NCI-H1048 (cell line): Measurements from ENCODE around the gene FA2H.
"Not testable (repeated sequence)": the region's sequence is repeated elsewhere in the genome, so short reads cannot be mapped to it uniquely, and the experiment has no call there.

Experiments
- DNase-seq: peaks from one replicate; lab custom pipeline; 2025; lab: John Stamatoyannopoulos, UW

FA2H gene

GRCh38 chr16:74774223-74775139, at the start of gene FA2H:
FA2H (minus strand) TSS chr16:74774820; CDS start chr16:74774755, 65 bp downstream.
- DNase-seq: peak; percentile 56

GRCh38 chr16:74817851-74818250, 43.2 kb upstream of the FA2H start:
- DNase-seq: no peak

GRCh38 chr16:74813109-74813641, 38.6 kb upstream of the FA2H start:
- no peak for DNase-seq

GRCh38 chr16:74811911-74812310, 37.3 kb upstream of the FA2H start:
- DNase-seq: no peak

- DNase-seq: not testable (repeated sequence)
These were observed 36.6 kb upstream of the FA2H start for GRCh38 chr16:74811216-74811615.

- DNase-seq: no peak
These were observed 32.5 kb upstream of the FA2H start for GRCh38 chr16:74807052-74807646.

- no peak for DNase-seq
These were observed 25.7 kb upstream of the FA2H start for GRCh38 chr16:74800216-74800871.

GRCh38 chr16:74797414-74797813, 22.8 kb upstream of the FA2H start:
- no peak for DNase-seq

- DNase-seq: no peak
These were observed 20.5 kb upstream of the FA2H start for GRCh38 chr16:74795104-74795503.

GRCh38 chr16:74794668-74795067, 20.0 kb upstream of the FA2H start:
- no peak for DNase-seq

GRCh38 chr16:74793571-74793970, 19.0 kb upstream of the FA2H start:
- no peak for DNase-seq

GRCh38 chr16:74792225-74792624, 17.6 kb upstream of the FA2H start:
- DNase-seq: no peak

- DNase-seq: not testable (repeated sequence)
These were observed 17.1 kb upstream of the FA2H start for GRCh38 chr16:74791749-74792148.

- DNase-seq: no peak
These were observed 13.5 kb upstream of the FA2H start for GRCh38 chr16:74788108-74788507.

- DNase-seq: no peak
These were observed 10.4 kb upstream of the FA2H start for GRCh38 chr16:74785031-74785430.

GRCh38 chr16:74778646-74779045, 4.0 kb upstream of the FA2H start:
- no peak for DNase-seq

GRCh38 chr16:74776926-74777325, 2.3 kb upstream of the FA2H start:
- no peak for DNase-seq

- DNase-seq: no peak
These were observed 635 bp upstream of the FA2H start for GRCh38 chr16:74775255-74775654.

- no peak for DNase-seq
These were observed 986 bp downstream of the FA2H start for GRCh38 chr16:74773446-74774222.

GRCh38 chr16:74771656-74772315, 2.8 kb downstream of the FA2H start:
- no peak for DNase-seq

- DNase-seq: no peak
These were observed 3.6 kb downstream of the FA2H start for GRCh38 chr16:74770831-74771526.
